HuH-7 (cell line): Measurements from ENCODE around the gene ACADSB.

Experiments
- DNase-seq: peaks from one replicate; pipeline ENCODE4 v3.0.0; 2011; ENCODE audit warnings: low spot score

Gene ACADSB

GRCh38 chr10:123100030-123100762 is 91.4 kb downstream of the ACADSB start:
- DNase-seq = no peak

- DNase-seq = no peak
Measured at GRCh38 chr10:123101872-123102271, 93.1 kb downstream of the ACADSB start.

- DNase-seq = no peak
Measured at GRCh38 chr10:123102673-123103072, 93.9 kb downstream of the ACADSB start.

GRCh38 chr10:123103944-123104343 is 95.1 kb downstream of the ACADSB start:
- DNase-seq = no peak
